HepG2 (cell line): ENCODE measurements around the gene LRRC8C. TPM values are rescaled to one million over a fixed set of nuclear protein-coding genes. Genes with fewer than 3 reads are reported as not detected.

Experiments
- FOXA3 ChIP-seq: IDR thresholded peaks from 2 replicates; pipeline ENCODE4 v1.6.1; 2016; ENCODE audit warnings: missing genetic modification reagents, missing compliant biosample characterization
- GABPB1 ChIP-seq: IDR thresholded peaks from 2 replicates; pipeline ENCODE4 v1.6.1; 2016; ENCODE audit warnings: mild to moderate bottlenecking, missing genetic modification reagents, moderate library complexity, missing compliant biosample characterization
- HDAC1 ChIP-seq: sonication (generic); formaldehyde crosslinking; IDR thresholded peaks from 2 replicates; pipeline ENCODE4 v1.5.1; 2020; ENCODE audit warnings: mild to moderate bottlenecking, missing genetic modification reagents
- HNRNPLL ChIP-seq: fragments of 200-400 bp; formaldehyde crosslinking; IDR thresholded peaks from 2 replicates; pipeline ENCODE4 v1.6.1; 2017; ENCODE audit warnings: mild to moderate bottlenecking, low read depth, low read length; ENCODE audit not compliant: poor library complexity, severe bottlenecking
- NONO ChIP-seq, 2 experiments: fragments of 450-650 bp in 1 of 2; sonication (generic) in 1 of 2; formaldehyde crosslinking in 1 of 2; IDR thresholded peaks in 1 of 2; conservative IDR thresholded peaks in 1 of 2; 2 replicates each; pipeline versions ENCODE4 v1.6.1 to v1.8.0; 2017 to 2022; ENCODE audit warnings: mild to moderate bottlenecking in 1 of 2, missing genetic modification reagents in 1 of 2, moderate library complexity in 1 of 2
- RBFOX2 ChIP-seq: fragments of 200-400 bp; formaldehyde crosslinking; IDR thresholded peaks from 2 replicates; pipeline ENCODE4 v1.6.1; 2017; ENCODE audit warnings: low read depth, mild to moderate bottlenecking, low read length
- RBM39 ChIP-seq: fragments of 200-400 bp; formaldehyde crosslinking; IDR thresholded peaks from one replicate; pipeline ENCODE4 v1.6.1; 2018; ENCODE audit warnings: antibody characterized with exemption, mild to moderate bottlenecking, low read depth, low read length; ENCODE audit not compliant: poor library complexity, severe bottlenecking
- SMAD3 ChIP-seq: sonication (generic); formaldehyde crosslinking; IDR thresholded peaks from 2 replicates; pipeline ENCODE4 v1.4.0; 2020; ENCODE audit warnings: missing genetic modification reagents
- SRSF9 ChIP-seq: fragments of 200-400 bp; formaldehyde crosslinking; IDR thresholded peaks from 2 replicates; pipeline ENCODE4 v1.6.1; 2018; ENCODE audit warnings: borderline replicate concordance, mild to moderate bottlenecking, low read depth, low read length; ENCODE audit not compliant: insufficient read depth, poor library complexity, severe bottlenecking
- STAG1 ChIP-seq: sonication (generic); formaldehyde crosslinking; IDR thresholded peaks from 2 replicates; pipeline ENCODE4 v1.4.0; 2020; ENCODE audit warnings: missing genetic modification reagents
- TBL1XR1 ChIP-seq: fragments of 150-350 bp; IDR thresholded peaks from 2 replicates; pipeline ENCODE4 v1.6.1; 2014; ENCODE audit warnings: borderline replicate concordance, low read length; ENCODE audit not compliant: partially characterized antibody
- XRCC5 ChIP-seq: fragments of 200-400 bp; formaldehyde crosslinking; optimal IDR thresholded peaks from 2 replicates; pipeline ENCODE3; 2017; ENCODE audit warnings: mild to moderate bottlenecking, low read length
- ZNF263 ChIP-seq: sonication (generic); formaldehyde crosslinking; IDR thresholded peaks from 2 replicates; pipeline ENCODE4 v1.4.0; 2020; ENCODE audit warnings: missing genetic modification reagents
- ZNF572 ChIP-seq: sonication (generic); formaldehyde crosslinking; IDR thresholded peaks from 2 replicates; pipeline ENCODE4 v1.5.1; 2020; ENCODE audit warnings: mild to moderate bottlenecking, missing genetic modification reagents
- ZNF605 ChIP-seq: sonication (generic); formaldehyde crosslinking; IDR thresholded peaks from 2 replicates; pipeline ENCODE4 v1.8.0; 2022; ENCODE audit warnings: mild to moderate bottlenecking, missing genetic modification reagents
- ZNF761 ChIP-seq: sonication (generic); formaldehyde crosslinking; conservative IDR thresholded peaks from 2 replicates; pipeline ENCODE4 v1.4.0; 2020; ENCODE audit warnings: mild to moderate bottlenecking, missing genetic modification reagents
- ZNF839 ChIP-seq: sonication (generic); formaldehyde crosslinking; IDR thresholded peaks from 2 replicates; pipeline ENCODE4 v1.4.0; 2020; ENCODE audit warnings: missing genetic modification reagents, mild to moderate bottlenecking, borderline replicate concordance
- ZNF850 ChIP-seq: sonication (generic); formaldehyde crosslinking; conservative IDR thresholded peaks from 2 replicates; pipeline ENCODE4 v1.9.0; 2021; ENCODE audit warnings: mild to moderate bottlenecking, missing genetic modification reagents
- polyA plus RNA-seq, 8 experiments: library from polyadenylated mRNA; depleted of rRNA in 3 of 8; stranded (reverse) in 7 of 8; unstranded in 1 of 8; fragments of >200 nt; fragmentation: Illumina TruSeq in 4 of 8; extraction: Trizol in 4 of 8; gene quantifications; 2 replicates each; pipeline versions ENCODE4 v1.2.1 to v1.2.3, GENCODE V29; 2011 to 2016; ENCODE audit warnings: low read depth in 4 of 8, missing spikeins in 1 of 8, mixed read lengths in 1 of 8; ENCODE audit not compliant: insufficient read depth in 1 of 8
- total RNA-seq, 5 experiments: library from RNA; depleted of rRNA; stranded (reverse); fragments of >200 nt; fragmentation: Illumina TruSeq; extraction: Trizol; gene quantifications; 2 replicates each; pipeline ENCODE4 v1.2.3, GENCODE V29; 2016; ENCODE audit warnings: low read depth in 1 of 5
- TF ChIP-seq, protein P1 (sequence below): sonication (generic); formaldehyde crosslinking; IDR thresholded peaks from 2 replicates; pipeline ENCODE4 v1.5.1; 2020; ENCODE audit warnings: mild to moderate bottlenecking, moderate library complexity, missing genetic modification reagents
- TF ChIP-seq, protein P2 (sequence below): sonication (generic); formaldehyde crosslinking; IDR thresholded peaks from 2 replicates; pipeline ENCODE4 v1.4.0; 2020; ENCODE audit warnings: mild to moderate bottlenecking, missing genetic modification reagents
- TF ChIP-seq, protein P3 (sequence below), 2 experiments: sonication (generic) in 1 of 2; formaldehyde crosslinking in 1 of 2; IDR thresholded peaks; 2 replicates each; pipeline versions ENCODE4 v1.4.0 to v1.6.1; 2018 to 2020; ENCODE audit warnings: missing genetic modification reagents in 2 of 2, borderline replicate concordance in 1 of 2, low read depth in 1 of 2, mild to moderate bottlenecking in 1 of 2, missing biosample characterization in 1 of 2
- TF ChIP-seq, protein P4 (sequence below), 2 experiments: fragments of 450-650 bp in 1 of 2; sonication (generic) in 1 of 2; formaldehyde crosslinking; IDR thresholded peaks; 2 replicates each; pipeline versions ENCODE4 v1.5.0 to v1.8.0; 2020 to 2022; ENCODE audit warnings: mild to moderate bottlenecking in 1 of 2, missing genetic modification reagents in 1 of 2

The LRRC8C gene
- total and polyA plus RNA-seq, 2 of the 13 experiments (the other 11 are each of a cell fraction or from before 2014, with no cell fraction given), result 0.22 to 0.32 TPM

DNA sequence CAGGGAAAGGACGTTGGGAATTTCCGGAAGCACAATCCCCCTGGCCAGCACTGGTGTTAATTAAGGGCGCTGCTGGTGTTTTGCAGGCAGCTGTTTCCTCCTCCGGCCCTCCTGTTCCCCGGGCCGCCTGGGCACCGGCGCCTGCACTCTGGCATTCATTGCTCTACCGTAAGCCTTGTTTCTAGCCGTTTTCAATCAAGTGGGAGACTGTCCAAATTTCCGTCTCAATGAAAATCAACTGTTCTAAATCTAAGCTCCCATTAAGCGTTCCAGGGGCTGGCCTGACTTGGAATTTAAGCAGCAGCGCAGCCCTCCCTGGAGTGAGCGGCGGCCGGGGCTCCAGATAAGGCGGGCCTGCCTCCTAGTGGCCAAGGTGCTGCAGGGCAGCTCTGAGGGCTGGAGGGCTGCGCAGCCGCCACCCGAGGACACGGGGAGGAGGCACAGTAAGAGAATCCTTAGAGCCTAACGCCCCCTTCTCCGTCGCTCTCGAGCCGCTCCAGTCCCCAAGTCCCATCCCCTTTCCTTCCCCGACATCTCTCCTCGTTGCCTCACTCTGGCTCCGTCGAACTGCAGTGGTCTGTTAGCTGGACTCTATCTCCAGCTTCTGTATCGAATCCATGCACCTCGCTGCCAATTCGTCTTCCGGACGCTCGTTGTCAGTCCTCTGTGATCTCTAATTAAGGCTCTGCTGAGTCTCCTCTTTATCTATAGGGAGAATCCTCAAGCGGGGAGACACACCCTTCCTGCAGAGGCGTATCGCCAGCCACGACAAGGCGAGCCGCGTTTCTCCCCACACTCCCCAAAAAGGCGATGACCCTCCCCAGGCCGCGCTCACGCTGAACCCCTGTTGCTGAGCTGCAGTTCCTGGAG, 130.1 kb downstream of the LRRC8C start (continued):
- TF ChIP-seq, protein P1, sequence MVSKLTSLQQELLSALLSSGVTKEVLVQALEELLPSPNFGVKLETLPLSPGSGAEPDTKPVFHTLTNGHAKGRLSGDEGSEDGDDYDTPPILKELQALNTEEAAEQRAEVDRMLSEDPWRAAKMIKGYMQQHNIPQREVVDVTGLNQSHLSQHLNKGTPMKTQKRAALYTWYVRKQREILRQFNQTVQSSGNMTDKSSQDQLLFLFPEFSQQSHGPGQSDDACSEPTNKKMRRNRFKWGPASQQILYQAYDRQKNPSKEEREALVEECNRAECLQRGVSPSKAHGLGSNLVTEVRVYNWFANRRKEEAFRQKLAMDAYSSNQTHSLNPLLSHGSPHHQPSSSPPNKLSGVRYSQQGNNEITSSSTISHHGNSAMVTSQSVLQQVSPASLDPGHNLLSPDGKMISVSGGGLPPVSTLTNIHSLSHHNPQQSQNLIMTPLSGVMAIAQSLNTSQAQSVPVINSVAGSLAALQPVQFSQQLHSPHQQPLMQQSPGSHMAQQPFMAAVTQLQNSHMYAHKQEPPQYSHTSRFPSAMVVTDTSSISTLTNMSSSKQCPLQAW (CRISPR knock-in tag), result peak; percentile 61; the same call in 1 of the 2 replicates
- TF ChIP-seq HNRNPLL, result peak; percentile 36
- TF ChIP-seq TBL1XR1, result no peak
- TF ChIP-seq ZNF850 (CRISPR knock-in tag), result no peak
- TF ChIP-seq ZNF839 (CRISPR knock-in tag), result peak; percentile 20; the same call in 1 of the 2 replicates
- peak; percentile 42 for TF ChIP-seq ZNF263 (CRISPR knock-in tag)
- no peak for TF ChIP-seq ZNF761
- peak; percentile 72; the same call in 1 of the 2 replicates for TF ChIP-seq ZNF572 (CRISPR knock-in tag)
- peak; percentile 95 for TF ChIP-seq STAG1 (CRISPR knock-in tag)
- TF ChIP-seq, protein P2, sequence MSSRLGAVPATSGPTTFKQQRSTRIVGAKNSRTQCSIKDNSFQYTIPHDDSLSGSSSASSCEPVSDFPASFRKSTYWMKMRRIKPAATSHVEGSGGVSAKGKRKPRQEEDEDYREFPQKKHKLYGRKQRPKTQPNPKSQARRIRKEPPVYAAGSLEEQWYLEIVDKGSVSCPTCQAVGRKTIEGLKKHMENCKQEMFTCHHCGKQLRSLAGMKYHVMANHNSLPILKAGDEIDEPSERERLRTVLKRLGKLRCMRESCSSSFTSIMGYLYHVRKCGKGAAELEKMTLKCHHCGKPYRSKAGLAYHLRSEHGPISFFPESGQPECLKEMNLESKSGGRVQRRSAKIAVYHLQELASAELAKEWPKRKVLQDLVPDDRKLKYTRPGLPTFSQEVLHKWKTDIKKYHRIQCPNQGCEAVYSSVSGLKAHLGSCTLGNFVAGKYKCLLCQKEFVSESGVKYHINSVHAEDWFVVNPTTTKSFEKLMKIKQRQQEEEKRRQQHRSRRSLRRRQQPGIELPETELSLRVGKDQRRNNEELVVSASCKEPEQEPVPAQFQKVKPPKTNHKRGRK (CRISPR knock-in tag), result 0 out of 2 replicates have a peak, but pooled peaks have one; percentile 31
- TF ChIP-seq SMAD3 (CRISPR knock-in tag), result 0 out of 2 replicates have a peak, but pooled peaks have one; percentile 62
- TF ChIP-seq SRSF9, result no peak
- TF ChIP-seq RBFOX2, result no peak
- no peak for TF ChIP-seq NONO (IDR thresholded peaks at IDR 0.05)
- no peak for TF ChIP-seq NONO (CRISPR knock-in tag; conservative IDR thresholded peaks at IDR 0.05)
- TF ChIP-seq FOXA3 (CRISPR knock-in tag), result no peak
- TF ChIP-seq, protein P3, sequence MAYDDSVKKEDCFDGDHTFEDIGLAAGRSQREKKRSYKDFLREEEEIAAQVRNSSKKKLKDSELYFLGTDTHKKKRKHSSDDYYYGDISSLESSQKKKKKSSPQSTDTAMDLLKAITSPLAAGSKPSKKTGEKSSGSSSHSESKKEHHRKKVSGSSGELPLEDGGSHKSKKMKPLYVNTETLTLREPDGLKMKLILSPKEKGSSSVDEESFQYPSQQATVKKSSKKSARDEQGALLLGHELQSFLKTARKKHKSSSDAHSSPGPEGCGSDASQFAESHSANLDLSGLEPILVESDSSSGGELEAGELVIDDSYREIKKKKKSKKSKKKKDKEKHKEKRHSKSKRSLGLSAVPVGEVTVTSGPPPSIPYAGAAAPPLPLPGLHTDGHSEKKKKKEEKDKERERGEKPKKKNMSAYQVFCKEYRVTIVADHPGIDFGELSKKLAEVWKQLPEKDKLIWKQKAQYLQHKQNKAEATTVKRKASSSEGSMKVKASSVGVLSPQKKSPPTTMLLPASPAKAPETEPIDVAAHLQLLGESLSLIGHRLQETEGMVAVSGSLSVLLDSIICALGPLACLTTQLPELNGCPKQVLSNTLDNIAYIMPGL (CRISPR knock-in tag; IDR thresholded peaks at IDR 0.05; ENCODE audit: borderline replicate concordance in 1 of 2, low read depth in 1 of 2), result peak; percentile 19 to 69; a peak in 2 of 4 replicates
- TF ChIP-seq ZNF605 (CRISPR knock-in tag), result peak; percentile 60; the same call in 1 of the 2 replicates
- TF ChIP-seq, protein P4, sequence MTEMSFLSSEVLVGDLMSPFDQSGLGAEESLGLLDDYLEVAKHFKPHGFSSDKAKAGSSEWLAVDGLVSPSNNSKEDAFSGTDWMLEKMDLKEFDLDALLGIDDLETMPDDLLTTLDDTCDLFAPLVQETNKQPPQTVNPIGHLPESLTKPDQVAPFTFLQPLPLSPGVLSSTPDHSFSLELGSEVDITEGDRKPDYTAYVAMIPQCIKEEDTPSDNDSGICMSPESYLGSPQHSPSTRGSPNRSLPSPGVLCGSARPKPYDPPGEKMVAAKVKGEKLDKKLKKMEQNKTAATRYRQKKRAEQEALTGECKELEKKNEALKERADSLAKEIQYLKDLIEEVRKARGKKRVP (CRISPR knock-in tag; IDR thresholded peaks at IDR 0.05), result no peak
- peak; percentile 45 for TF ChIP-seq RBM39
- TF ChIP-seq XRCC5, result peak; percentile 81
- peak; percentile 15; the same call in 1 of the 2 replicates for TF ChIP-seq GABPB1 (CRISPR knock-in tag)
- TF ChIP-seq HDAC1 (CRISPR knock-in tag), result peak; percentile 54
